Measurements from ENCODE around the gene ANAPC7. TPM values are rescaled to one million over a fixed set of nuclear protein-coding genes. Genes with fewer than 3 reads are reported as not detected.

Gene ANAPC7
- total and polyA plus RNA-seq, 2 of the 13 experiments (the other 11 are each of a cell fraction or from before 2014, with no cell fraction given), result 40.0 to 69.1 TPM

GRCh38 chr12:110403146-110403975 lies at the start of gene ANAPC7 (continued):
- TF ChIP-seq ZNF660 (CRISPR knock-in tag; IDR thresholded peaks at IDR 0.05; ENCODE audit: borderline replicate concordance, low read depth), result no peak
- no peak for TF ChIP-seq TRIM24 (CRISPR knock-in tag; IDR thresholded peaks at IDR 0.05)
- TF ChIP-seq, protein P1, sequence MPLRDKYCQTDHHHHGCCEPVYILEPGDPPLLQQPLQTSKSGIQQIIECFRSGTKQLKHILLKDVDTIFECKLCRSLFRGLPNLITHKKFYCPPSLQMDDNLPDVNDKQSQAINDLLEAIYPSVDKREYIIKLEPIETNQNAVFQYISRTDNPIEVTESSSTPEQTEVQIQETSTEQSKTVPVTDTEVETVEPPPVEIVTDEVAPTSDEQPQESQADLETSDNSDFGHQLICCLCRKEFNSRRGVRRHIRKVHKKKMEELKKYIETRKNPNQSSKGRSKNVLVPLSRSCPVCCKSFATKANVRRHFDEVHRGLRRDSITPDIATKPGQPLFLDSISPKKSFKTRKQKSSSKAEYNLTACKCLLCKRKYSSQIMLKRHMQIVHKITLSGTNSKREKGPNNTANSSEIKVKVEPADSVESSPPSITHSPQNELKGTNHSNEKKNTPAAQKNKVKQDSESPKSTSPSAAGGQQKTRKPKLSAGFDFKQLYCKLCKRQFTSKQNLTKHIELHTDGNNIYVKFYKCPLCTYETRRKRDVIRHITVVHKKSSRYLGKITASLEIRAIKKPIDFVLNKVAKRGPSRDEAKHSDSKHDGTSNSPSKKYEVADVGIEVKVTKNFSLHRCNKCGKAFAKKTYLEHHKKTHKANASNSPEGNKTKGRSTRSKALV (CRISPR knock-in tag; IDR thresholded peaks at IDR 0.05), result no peak
- TF ChIP-seq RAD21 (CRISPR knock-in tag; IDR thresholded peaks at IDR 0.05), result 0 out of 2 replicates have a peak, but pooled peaks have one; percentile 28
- TF ChIP-seq ZBTB25 (CRISPR knock-in tag; IDR thresholded peaks at IDR 0.05), result no peak; the same call in 1 of the 2 replicates
- TF ChIP-seq HDAC1 (CRISPR knock-in tag; IDR thresholded peaks at IDR 0.05), result no peak; the same call in 1 of the 2 replicates
- TF ChIP-seq SOX6 (IDR thresholded peaks at IDR 0.05), result no peak
- TF ChIP-seq SOX6 (CRISPR knock-in tag; IDR thresholded peaks at IDR 0.05), result peak; percentile 36; the same call in 1 of the 2 replicates
- TF ChIP-seq, protein P2, sequence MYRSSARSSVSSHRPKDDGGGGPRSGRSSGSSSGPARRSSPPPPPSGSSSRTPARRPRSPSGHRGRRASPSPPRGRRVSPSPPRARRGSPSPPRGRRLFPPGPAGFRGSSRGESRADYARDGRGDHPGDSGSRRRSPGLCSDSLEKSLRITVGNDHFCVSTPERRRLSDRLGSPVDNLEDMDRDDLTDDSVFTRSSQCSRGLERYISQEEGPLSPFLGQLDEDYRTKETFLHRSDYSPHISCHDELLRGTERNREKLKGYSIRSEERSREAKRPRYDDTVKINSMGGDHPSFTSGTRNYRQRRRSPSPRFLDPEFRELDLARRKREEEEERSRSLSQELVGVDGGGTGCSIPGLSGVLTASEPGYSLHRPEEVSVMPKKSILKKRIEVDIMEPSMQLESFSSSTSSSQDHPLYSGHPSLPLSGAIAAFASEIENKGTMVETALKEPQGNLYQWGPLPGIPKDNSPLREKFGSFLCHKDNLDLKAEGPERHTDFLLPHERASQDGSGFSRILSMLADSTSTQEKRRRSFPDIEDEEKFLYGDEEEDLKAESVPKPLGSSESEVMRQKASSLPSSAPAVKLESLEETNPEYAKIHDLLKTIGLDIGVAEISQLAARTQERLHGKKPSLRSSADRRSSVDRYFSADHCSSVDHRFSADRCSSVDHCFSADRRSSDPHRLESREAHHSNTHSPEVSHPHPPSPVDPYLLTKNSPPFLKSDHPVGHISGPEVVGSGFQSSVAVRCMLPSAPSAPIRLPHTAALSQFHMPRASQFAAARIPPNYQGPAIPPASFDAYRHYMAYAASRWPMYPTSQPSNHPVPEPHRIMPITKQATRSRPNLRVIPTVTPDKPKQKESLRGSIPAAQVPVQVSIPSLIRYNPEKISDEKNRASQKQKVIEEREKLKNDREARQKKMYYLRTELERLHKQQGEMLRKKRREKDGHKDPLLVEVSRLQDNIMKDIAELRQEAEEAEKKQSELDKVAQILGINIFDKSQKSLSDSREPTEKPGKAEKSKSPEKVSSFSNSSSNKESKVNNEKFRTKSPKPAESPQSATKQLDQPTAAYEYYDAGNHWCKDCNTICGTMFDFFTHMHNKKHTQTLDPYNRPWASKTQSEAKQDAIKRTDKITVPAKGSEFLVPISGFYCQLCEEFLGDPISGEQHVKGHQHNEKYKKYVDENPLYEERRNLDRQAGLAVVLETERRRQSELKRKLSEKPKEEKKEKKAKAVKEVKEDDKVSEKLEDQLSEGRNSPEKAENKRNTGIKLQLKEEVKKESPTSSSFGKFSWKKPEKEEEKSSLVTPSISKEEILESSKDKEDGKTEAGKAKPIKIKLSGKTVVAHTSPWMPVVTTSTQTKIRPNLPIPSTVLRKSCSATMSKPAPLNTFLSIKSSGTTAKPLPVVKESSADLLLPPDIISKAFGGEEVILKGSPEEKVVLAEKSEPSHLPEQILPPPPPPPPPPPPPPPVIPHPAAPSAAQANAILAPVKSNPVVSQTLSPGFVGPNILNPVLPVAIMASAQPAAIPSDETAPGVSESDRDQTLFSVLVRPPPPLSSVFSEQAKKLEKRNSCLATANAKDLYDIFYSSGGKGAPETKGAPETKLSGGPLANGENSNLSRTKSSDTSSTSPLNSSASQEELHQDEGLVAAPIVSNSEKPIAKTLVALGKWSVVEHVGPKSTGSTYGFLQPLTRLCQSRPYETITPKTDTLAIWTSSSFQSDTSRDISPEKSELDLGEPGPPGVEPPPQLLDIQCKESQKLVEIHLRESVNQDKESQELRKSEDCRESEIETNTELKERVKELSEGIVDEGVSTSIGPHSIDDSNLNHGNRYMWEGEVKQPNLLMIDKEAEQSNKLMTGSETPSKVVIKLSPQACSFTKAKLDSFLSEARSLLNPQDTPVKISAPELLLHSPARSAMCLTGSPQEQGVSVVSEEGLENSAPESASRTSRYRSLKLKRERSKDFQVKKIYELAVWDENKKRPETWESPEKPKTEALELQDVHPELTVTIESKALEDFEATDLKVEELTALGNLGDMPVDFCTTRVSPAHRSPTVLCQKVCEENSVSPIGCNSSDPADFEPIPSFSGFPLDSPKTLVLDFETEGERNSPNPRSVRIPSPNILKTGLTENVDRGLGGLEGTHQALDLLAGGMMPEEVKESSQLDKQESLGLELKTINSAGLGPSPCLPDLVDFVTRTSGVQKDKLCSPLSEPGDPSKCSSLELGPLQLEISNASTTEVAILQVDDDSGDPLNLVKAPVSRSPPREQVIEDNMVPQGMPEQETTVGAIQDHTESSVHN (CRISPR knock-in tag; IDR thresholded peaks at IDR 0.05), result no peak
- TF ChIP-seq MLX (CRISPR knock-in tag; IDR thresholded peaks at IDR 0.05), result no peak
- TF ChIP-seq MAZ (IDR thresholded peaks at IDR 0.05; ENCODE audit: borderline replicate concordance, low read depth, low read length), result no peak
- TF ChIP-seq MAZ (CRISPR knock-in tag; IDR thresholded peaks at IDR 0.05; ENCODE audit: low read depth), result peak; percentile 58; the same call in 1 of the 2 replicates
- no peak for TF ChIP-seq HNRNPH1 (optimal IDR thresholded peaks at IDR 0.05; ENCODE audit: low read depth, low read length)
- no peak for TF ChIP-seq ZNF441 (CRISPR knock-in tag; IDR thresholded peaks at IDR 0.05; ENCODE audit: borderline replicate concordance)
- no peak; the same call in 1 of the 2 replicates for TF ChIP-seq STAG1 (CRISPR knock-in tag; IDR thresholded peaks at IDR 0.05)
- no peak for TF ChIP-seq AHR (CRISPR knock-in tag; IDR thresholded peaks at IDR 0.05)
- no peak for TF ChIP-seq THYN1 (CRISPR knock-in tag; IDR thresholded peaks at IDR 0.05; ENCODE audit: borderline replicate concordance, low read depth)
- TF ChIP-seq PAWR (CRISPR knock-in tag; IDR thresholded peaks at IDR 0.05; ENCODE audit: borderline replicate concordance), result no peak

Data from HepG2 (cell line).